ENCODE measurements around the gene CDKN1B.

The CDKN1B gene

DNA sequence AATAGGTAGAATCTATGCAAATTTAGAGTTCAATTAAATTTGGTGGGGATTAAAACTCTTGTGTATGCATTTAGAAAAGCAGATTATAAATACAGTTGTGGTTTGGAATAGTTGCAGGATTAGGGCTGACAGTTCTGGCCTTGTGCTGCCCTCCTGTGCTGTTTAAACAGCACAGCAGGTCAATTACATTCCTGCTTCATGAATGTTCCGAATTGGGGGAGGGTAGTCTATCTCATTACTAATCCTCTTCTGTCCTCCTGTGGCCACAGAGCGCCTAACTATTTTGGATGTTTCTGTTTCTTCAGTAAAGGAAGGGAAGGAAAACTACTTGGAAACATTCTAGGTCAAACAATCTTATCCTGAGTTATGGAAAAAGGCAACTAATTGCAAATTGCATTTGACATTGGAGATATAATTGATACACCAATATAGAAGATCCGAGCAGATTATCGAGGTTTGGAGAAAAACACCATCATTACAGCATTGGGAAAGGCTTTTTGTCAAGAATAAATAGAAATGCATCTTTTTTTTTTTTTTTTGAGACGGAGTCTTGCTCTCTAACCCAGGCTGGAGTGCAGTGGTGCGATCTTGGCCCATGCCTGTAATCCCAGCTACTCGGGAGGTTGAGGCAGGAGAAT lies 12.5 kb upstream of the CDKN1B start:
- DNase-seq = peak; percentile 73 to 74

DNA sequence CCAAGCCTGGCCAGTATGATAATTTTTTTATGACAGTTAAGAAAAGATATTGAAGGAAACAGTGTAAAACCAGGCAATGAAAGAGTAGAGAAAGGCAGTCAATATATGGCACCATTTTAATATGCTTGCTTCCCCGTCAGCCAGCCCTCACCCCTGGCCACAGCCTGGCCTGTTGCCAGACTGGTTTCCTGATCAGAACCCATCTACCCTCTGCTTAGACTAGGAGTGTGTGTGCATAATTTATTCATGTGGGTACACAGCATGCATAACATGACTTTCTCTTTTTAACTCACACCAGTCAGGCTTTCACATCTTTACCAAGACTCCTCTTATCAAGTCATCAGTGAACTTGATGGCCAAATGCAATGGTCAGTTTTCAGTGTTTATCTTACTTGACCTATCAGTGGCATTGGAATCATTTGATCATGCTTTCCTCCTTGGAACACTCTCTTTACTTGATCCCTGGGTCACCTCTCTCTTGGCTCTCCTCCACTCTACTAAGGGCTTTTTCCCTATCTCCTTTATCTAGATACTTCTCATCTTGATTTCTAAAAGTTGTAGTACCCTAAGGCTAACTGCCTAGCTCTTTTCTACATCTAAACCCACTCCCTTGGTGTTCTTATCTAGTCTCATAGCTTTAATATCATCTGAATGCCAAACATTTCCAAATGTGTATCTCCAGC lies 11.2 kb upstream of the CDKN1B start:
- DNase-seq = peak in 1 of 2 experiments; percentile 9

DNA sequence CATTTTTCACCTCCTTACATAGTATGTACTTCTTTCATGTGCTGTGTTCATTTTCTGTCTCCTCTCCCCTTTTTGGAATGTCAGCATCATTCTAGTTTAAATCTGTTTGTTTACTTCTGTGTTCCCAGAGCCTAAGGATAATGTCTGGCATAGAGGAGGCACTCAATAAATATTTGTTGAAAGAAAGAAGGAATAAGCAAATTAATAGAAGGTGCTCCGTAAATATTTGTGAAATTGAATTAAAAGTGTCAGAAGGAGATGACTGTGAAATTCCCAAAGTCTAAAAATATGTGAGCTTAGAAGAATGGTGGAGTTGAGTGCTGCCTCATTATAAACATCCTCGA lies 3.3 kb upstream of the CDKN1B start:
- DNase-seq = no peak

DNA sequence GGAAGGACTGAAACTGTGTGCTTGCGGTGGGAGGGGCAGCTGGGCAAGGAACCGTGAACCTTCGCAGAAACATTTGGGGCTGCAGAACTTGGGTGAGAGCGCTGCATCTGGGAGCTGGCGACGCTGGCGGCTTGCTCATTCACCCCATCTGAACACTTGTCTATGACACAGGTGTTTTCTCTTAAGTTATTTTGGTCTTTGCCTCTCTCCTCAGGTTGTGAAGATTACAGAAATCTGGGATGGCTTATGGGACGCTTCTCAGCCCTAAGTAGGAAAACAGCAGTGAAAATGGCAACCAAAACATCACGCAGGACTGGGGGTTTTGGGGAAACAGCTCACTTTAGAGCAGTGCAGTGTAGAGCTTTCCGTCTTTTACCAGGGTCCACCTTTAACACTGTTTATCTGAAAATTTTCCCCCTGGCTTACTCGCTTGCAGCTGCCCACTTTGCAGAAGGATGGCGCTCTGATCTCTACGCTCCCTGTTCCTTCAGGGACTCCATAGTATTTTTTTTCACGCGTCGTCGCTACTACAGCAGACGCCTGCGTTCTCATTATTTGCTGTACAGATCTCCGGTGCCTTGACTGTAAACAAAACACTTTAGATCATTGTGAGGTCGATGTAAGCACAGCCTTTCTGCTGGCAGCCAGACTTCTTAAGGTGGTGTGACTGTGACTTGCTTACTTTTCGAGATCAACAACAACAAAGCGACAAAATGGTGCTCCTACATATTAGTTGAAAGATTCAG lies 2.7 kb upstream of the CDKN1B start:
- DNase-seq = no peak

DNA sequence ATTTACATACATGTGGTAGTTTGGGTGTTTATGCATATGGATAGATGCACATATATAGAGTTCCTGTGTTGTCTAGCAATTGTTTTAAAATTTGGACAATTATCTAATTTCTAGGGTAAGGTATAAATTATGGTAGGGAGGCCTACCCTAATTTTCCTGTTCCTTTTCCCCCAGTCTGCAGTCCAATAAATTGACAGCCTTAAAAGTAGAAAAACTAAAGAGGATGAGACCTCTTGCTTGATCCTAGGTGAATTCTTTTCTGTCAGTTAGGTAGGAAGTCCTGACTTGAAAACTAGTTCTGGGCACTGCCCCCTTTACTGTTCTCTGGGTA lies 2.1 kb upstream of the CDKN1B start:
- DNase-seq = no peak

DNA sequence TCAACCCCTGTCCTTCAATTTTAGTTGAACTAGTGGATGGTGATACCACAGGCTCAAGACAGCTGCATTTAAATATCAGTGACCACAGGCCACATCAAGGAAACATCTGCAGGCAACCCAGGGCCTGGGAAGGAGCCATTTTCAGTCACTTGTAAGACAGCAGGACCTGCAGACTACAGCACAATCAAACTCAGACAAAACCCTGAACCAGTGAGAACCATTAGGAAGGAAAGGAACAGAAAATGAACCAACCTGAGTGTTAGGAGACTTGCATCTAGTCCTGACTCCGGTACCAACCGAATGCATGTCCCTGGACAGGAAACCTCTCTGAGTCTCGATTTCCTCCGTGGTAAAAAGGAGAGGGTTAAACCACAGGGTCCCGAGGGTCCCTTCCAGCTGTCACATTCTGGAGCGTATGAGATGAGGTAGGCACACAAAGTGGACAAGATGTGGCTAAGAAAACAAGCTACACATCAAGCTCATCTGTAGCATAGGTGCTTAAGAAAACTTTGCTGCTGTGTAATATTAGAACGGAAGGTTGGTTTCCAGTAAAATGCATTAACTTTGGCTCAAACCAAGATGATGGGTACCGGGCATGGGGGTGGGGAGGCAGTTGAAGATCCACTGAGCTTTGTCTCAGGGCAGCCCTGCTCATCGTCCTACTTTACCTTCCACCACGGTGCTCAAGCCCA lies 1.6 kb upstream of the CDKN1B start:
- DNase-seq = peak; percentile 13 to 27

DNA sequence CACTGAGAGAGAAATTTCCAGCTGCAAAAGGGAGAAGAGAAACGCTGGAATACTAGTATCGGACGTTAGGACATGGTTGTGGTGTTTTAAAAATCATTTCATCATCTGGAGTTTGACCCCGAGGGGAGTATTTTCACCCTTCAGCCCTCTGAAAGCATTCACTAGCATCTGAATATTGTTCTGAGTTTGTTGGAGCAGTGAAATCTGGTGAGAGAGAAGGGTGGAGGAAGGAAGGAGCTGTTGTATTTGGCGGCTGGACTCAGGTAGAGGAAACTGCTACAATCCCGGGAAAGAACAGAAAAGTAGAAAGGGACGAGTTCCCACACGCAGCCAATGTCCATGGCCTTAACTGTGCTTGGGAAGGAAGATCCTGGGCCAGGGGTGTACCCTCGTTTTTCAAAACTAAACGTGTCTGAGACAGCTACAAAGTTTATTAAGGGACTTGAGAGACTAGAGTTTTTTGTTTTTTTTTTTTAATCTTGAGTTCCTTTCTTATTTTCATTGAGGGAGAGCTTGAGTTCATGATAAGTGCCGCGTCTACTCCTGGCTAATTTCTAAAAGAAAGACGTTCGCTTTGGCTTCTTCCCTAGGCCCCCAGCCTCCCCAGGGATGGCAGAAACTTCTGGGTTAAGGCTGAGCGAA lies 896 bp upstream of the CDKN1B start:
- peak in 1 of 2 experiments; percentile 23 for DNase-seq

DNA sequence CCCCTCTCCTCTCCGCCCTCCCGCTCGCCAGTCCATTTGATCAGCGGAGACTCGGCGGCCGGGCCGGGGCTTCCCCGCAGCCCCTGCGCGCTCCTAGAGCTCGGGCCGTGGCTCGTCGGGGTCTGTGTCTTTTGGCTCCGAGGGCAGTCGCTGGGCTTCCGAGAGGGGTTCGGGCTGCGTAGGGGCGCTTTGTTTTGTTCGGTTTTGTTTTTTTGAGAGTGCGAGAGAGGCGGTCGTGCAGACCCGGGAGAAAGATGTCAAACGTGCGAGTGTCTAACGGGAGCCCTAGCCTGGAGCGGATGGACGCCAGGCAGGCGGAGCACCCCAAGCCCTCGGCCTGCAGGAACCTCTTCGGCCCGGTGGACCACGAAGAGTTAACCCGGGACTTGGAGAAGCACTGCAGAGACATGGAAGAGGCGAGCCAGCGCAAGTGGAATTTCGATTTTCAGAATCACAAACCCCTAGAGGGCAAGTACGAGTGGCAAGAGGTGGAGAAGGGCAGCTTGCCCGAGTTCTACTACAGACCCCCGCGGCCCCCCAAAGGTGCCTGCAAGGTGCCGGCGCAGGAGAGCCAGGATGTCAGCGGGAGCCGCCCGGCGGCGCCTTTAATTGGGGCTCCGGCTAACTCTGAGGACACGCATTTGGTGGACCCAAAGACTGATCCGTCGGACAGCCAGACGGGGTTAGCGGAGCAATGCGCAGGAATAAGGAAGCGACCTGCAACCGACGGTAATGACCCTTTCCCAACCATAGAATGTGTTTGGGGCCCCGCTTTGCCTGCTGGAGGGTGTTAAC lies 615 bp downstream of the CDKN1B start:
- peak in 1 of 2 experiments; percentile 12 for DNase-seq

DNA sequence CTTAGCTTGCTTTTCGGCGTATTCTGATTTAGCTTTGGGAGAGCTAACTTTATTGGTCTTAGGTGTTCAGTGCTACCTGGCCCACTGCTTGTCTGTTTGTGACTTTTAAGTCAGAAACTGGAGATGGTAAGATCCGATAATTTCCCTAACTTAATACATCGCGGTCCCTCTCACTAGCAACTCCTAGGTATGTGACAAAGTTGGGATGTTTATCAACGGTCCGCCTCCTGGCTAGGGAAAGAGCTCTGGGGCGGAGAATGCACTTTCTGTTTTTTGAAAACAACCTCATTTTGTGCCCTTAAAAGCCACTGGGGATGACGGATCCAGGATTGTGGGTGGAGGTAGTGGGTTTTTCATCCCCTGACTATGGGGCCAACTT lies 1.2 kb downstream of the CDKN1B start:
- no peak for DNase-seq

DNA sequence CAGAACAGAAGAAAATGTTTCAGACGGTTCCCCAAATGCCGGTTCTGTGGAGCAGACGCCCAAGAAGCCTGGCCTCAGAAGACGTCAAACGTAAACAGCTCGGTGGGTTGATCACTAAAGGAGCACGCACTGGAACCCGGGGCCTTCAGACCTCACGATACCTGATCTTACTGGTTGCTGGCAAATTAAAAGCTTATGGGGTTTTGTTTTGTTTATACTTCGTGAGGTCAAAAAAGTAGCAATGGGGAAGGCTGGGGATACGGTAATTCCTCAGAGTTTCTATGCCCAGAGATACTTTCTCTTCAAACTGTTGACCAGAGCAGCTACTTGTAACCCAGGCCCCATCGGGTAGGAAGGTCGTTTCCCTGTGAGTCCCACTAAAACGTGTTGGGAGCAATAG lies 1.7 kb downstream of the CDKN1B start:
- peak in 1 of 2 experiments; percentile 11 for DNase-seq

DNA sequence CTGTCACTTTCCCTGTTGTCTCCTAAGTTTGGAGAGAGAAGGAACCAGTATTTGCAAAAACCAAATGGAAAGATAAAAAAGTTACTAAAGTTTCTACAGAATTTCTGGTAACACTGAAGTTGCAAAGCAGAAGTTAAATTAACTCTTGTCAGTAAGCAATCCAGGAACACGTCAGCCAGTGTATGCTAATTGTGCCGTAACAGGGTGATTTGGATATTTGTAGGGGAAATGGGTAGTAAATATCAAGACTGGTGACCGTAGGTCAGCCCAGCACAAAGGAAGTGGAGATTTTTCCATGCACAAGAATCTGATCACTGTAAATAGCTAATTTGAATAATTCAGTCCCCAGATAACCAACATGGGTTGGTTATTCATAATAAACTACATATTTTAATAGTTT lies 2.3 kb downstream of the CDKN1B start:
- DNase-seq = peak in 1 of 2 experiments; percentile 16

DNA sequence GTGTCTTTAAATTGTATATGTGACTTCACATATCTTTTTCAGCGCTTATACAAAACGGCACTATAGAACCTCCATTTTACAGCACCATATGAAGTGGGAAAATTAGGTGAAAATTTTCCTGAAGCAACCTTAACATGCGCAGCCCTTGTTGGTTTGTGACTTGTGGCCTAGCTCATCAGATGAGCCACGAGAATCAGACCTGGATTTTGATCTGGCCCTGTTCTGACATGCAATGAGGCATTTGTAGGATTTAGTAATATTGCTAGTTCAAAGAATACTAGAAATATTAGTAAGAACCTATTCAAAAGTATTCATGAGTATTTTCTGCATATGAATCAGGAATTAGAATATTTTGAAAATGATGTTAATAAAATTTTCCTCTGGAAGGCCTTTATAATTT lies 2.9 kb downstream of the CDKN1B start:
- peak in 1 of 2 experiments; percentile 4 for DNase-seq

DNA sequence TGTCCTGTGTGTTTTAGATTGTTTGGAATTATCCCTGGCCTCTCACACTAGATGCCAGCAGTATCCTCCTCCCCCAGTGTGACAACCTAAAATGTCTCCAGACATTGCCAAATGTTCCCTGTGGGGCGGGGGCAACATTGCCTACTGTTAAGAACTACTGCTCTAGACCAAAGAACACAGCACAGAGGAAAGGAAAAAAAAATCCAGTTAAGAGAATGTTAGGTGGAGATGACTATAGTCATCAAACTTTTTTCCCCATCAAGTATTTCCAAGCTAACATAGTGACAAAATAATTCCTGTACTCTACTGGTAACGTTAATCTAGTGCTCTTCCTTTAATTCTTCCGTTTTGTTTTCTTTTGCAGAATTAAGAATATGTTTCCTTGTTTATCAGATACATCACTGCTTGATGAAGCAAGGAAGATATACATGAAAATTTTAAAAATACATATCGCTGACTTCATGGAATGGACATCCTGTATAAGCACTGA lies 3.5 kb downstream of the CDKN1B start:
- DNase-seq = peak in 1 of 2 experiments; percentile 14

DNA sequence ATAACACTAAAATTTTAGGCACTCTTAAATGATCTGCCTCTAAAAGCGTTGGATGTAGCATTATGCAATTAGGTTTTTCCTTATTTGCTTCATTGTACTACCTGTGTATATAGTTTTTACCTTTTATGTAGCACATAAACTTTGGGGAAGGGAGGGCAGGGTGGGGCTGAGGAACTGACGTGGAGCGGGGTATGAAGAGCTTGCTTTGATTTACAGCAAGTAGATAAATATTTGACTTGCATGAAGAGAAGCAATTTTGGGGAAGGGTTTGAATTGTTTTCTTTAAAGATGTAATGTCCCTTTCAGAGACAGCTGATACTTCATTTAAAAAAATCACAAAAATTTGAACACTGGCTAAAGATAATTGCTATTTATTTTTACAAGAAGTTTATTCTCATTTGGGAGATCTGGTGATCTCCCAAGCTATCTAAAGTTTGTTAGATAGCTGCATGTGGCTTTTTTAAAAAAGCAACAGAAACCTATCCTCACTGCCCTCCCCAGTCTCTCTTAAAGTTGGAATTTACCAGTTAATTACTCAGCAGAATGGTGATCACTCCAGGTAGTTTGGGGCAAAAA lies 4.1 kb downstream of the CDKN1B start:
- peak in 1 of 2 experiments; percentile 12 for DNase-seq

DNA sequence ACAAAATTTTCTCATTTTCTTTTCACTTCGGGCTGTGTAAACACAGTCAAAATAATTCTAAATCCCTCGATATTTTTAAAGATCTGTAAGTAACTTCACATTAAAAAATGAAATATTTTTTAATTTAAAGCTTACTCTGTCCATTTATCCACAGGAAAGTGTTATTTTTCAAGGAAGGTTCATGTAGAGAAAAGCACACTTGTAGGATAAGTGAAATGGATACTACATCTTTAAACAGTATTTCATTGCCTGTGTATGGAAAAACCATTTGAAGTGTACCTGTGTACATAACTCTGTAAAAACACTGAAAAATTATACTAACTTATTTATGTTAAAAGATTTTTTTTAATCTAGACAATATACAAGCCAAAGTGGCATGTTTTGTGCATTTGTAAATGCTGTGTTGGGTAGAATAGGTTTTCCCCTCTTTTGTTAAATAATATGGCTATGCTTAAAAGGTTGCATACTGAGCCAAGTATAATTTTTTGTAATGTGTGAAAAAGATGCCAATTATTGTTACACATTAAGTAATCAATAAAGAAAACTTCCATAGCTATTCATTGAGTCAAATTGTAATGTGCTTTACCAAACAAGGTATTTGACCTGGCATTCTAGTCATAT lies 4.8 kb downstream of the CDKN1B start:
- no peak for DNase-seq

DNA sequence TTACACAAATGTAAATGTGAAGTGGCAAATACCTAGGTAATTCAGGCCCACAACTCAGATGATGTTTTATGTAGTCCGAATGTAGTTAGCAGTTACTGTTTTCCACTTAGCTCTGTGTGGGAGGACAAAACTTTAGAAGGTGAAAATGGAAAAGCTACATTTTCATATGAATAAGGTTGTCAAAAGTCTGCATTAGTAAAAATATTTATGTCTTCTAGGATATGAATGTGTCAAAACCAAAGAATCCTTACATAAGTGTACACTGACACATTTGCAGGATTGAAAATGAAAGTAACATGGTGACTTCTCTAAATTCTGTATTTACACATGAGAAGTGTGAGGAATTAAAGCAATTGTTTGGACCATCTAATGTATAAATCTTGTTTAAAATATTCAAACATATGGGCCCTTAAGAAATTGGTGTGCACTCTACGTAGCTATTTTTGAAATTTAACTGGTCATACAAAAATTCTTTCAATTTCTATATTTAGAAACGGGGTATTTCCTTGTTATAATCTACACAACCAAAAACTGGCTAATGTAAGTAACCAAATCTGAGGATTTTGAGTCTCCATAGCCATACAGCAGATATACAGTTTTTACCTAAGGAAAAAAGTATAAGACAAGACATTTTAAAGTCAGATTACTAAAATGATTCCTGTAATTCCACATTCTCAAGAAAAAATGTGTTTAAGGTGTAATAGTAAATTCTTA lies 5.4 kb downstream of the CDKN1B start:
- DNase-seq = peak in 1 of 2 experiments; percentile 15

DNA sequence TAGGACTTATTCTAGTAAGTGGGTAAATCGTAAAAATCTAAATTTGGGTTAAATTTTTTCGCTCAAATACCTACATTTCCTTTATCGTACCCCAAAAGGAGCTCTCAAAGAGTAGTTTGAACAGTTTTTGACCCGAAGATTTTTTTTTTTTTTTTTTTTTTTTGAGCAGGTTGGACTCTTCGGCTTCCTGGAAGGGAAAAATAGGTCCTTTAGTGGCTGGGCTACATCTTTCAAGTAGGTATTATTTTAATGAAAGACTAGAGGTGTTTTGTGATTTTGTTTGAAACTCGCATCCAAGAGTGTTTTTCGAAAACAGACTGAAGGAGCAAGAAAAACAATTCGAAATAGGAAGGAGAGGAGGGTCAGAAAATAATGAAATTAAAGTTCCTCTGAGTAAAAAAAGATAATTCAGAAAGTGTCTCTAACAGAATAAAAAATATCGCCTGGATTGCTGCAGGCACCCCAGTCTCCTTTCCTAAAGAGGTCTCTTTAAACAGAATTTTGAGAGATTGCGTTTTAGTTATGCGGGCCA lies 6.0 kb downstream of the CDKN1B start:
- DNase-seq = no peak

DNA sequence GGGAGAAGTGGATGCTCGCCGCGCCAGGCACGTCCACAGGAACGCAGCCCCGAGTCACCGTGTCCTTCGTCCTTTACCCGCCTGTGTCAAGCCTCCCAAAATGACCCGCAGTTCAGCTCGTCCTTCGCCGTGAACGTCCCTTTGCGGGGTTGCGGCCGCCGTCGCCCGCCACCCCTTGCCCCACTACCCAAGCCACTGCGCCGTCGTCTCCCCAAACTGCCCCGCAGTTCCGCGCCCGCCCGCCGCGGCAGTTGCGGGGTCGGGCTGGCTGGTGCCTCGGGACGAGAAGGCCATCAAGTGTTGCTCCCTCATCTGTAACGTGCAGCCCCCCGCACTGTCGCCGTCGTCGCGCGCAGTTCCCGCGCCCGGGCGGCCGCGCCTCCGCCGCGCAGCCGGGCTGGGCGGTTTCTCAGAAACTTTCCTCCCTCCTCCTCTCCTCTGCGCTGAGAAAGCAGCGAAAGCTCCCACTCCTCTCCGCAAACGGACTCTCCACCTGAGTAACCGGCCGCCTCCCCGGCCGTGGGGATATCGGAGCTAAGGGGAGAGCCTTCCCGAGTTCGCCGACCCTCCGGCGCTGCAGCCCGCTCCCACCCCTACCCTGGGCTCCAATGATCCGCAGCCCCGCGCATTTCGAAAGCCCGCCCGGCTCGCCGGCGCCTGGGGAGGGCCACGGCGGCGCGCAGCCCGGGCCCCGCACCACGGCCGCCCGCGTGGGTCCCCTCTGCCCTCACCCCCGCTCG lies 6.7 kb downstream of the CDKN1B start:
- DNase-seq = no peak

DNA sequence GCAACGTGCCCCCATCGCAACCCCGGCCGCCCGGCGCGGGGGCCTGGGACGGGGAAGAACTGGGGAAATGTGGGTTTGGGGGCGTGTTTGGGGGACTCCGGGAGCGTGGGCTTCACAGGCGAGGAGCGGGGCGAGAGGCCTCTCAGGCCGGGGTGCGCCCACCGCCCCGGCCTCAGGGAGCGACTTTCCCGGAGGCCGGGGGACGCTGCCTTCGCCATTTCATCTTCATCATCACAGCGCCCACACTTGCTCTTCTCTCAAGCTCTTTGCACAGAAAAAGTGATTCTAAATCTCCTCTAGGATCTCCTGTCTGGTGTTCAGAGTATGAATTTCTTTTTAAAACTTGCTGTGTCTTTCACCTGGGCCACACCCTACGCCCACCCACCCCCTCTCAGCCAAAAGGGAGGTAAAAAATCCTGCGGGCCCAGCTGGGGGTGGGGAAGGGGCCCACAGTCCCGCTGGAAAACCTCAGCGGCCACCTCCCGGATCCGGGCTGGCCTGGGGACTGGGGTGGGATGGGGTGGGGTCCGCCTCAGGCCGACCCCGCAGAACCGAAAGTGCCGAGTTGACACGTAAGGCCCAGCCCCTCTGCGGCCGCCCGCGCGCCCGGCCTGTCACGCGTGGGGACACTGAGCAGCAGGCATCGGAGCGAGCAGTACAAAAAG lies 7.4 kb downstream of the CDKN1B start:
- no peak for DNase-seq
